Activated CD8-positive, alpha-beta memory T cell treated with anti-CD3 and anti-CD28 coated beads, Interleukin-2, amount 50 U/mL, for 24 hours (primary cell): ENCODE data around the gene KRTAP10-7.
"Not testable (repeated sequence)": the region's sequence is repeated elsewhere in the genome, so short reads cannot be mapped to it uniquely, and the experiment has no call there.

Experiments
- DNase-seq: peaks from one replicate; pipeline ENCODE4 v3.0.0-alpha.2; 2020; ENCODE audit errors: extremely low read depth

Gene KRTAP10-7

DNA sequence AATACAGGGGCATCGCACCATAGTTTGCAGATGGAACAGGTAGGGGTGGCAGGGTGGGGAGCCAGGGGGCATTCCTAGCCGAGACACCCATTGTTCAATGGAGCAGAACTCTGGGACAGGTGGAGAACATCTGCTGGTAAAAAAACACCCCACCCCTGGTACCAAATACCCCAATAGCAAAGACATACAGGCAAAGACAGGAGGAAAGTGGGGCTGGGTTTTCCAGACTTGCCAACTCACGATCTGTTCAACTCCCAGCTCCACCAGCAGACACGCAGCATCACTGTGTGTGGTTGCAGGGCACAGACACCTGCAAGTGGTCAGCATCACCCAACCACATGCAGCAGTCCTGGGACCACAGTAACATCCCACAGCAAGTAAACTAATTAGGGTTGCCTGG is 11.2 kb downstream of the KRTAP10-7 start:
- no peak for DNase-seq

DNA sequence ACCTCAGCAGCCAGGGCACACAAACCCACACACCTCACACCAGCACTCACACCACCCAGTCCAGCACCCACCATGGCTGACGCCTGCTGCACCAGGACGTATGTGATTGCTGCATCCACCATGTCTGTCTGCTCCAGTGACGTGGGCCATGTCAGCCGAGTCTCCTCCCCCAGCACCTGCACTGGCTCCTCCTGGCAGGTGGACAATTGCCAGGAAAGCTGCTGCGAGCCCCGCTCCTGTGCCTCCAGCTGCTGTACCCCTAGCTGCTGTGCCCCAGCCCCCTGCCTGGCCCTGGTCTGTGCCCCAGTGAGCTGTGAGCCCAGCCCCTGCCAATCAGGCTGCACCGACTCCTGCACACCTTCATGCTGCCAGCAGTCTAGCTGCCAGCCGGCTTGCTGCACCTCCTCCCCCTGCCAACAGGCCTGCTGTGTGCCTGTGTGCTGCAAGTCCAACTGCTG is 11.7 kb downstream of the KRTAP10-7 start, which contains the start of gene KRTAP10-8:
TSS of gene KRTAP10-8 (plus strand) at position 51 of the 458 bp plus-strand sequence. CDS start at position 73, 22 bp downstream.
- DNase-seq: no peak

DNA sequence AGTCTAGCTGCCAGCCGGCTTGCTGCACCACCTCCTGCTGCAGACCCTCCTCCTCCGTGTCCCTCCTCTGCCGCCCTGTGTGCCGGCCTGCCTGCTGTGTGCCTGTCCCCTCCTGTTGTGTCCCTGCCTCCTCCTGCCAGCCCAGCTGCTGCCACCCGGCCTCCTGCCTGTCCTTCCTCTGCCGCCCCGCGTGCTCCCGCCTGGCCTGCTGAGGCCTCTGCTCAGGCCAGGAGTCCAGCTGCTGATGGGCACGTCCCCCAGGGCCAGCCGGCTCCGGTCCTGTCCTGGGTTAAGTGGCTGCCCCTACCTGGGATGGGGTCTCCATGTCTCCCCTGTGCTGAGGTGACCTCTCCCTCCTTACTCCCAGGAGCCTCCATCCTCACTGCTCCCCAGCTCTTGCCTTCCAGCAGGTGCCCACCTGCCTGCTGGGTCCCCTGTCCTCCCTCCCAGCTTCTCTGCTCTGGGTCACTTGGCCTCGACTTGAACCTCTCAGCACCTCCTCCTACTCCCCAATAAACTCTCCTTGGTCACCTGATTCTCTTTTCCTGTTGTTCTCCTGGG is 12.4 kb downstream of the KRTAP10-7 start:
- no peak for DNase-seq

DNA sequence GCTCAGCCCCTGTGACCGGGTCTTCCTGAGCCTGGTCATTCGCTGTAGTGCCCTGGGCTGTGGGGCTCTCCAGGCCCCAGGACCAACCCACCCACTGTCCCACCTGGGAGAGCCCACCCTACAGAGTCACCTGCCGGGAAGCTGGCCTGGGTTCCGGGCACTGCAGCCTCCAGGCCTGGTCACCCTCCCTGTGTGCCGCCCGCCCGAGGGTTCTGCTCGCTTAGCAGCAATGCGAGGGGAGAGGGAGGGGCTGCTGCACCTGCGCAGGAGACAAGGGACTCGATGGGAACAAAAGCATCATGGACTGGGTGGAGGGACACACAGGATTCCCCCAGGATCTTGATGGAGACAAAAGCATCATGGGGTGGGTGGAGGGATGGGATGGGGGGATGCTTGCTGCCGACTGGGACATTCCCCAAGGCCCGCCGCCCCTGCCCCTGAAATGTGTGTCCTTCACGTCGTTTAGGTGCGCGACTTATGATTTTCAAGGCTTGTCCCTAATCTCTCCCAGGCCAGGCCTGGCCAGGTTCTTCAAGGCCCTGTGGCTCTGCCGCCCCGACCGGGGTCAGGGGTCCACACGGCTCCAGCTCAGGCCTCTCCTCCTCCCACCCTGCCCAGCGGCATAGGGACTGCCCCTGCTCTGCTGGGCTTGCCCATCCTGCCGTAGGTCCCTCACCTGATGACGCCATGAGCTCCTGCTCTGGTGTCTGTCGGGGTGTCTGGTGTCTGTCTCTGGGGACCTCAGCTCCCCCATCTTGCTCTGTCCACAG is 13.2 kb downstream of the KRTAP10-7 start:
- no peak for DNase-seq

DNA sequence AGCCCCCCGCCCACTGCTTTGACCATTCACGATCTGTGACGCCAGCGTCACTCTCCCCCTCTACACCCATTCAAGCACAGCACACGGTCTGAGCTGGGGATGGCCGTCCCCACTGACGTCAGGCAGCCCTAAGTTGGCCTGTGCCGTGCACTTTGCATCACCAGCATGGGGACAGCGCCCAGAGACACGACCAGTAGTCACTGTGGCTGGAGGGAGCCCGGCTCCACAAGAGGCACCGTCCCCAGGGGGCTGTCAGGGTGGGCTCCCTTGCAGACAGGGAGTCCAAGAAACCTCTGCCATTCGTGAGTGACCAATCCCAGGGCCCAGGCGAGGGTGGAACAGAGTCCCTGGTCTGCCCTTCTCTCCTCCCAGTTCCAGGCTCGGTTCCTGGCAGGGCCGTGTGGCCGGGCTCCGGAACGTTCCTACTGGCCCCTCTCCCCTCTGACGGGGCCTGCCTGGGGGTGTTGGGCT is 13.8 kb downstream of the KRTAP10-7 start:
- DNase-seq: no peak

DNA sequence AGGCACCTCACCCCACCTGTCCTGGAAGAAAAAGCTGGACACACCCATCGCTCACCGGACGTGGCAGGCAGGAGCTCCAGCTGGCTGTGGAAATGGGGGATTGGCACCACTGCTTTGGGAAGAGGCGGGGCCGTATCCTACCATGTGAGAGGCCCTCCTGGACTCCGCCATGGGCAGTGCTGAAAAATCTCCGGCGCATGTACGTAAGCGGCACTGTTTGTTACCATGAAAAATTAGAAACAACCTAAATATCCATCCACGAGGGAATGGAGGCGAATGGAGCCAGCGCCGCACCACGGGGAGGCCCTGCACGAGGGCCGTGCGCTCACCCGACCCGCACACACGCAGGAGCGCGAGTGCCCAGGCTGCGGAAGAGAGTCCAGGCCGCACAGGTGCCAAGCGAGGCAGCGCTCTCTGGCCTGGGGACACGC is 14.6 kb downstream of the KRTAP10-7 start:
- DNase-seq: no peak

DNA sequence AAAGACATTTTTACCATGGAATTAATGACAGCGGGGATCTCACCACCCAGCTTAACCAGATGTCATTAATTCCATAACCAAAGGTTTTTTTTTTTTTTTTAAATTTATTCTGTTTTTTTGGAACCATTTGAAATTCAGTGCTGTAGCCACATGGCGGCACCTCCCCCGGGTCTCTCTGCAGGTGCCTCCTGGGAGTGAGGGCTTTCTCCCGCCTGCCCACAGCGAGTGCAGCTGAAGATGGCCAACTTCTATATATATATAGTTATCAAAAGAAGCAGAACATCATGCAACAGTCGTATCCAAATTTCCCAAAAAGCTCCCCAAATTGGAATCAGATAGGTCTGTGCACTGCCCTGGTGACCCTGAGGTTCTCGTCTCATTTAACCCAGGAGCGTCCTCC is 15.1 kb downstream of the KRTAP10-7 start:
- no peak for DNase-seq

DNA sequence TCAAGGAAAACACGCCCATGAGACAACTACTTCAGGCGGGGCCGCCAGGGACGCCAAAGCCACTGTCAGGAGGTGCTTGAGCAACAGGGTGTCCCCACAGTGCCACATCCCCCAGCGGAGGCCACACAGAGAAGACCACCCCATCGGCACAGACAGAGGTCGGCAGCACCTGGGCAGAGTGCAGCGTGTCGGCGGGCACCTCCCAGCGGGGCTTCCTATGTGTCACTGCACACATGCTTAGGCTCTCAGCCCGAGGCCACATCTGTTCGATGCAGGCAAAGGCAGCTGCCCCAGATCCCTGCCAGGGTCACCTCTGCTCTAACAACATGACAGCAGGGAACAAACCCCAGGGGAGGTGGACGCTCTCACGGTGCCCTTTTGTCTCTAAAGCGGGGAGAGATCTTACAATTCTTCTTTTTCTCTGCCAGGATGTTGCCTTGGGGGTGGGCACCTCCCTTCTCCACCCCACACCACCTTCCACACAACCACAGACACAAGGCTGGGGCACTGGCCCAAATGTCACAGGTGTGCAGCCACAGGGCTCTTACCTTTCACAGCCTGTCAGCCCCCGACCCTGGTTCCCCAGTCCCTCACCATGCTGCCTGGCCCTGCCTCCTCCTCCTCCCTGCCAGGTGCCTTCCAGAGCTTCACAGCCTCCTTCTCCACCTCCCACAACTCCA is 15.7 kb downstream of the KRTAP10-7 start:
- DNase-seq: no peak

DNA sequence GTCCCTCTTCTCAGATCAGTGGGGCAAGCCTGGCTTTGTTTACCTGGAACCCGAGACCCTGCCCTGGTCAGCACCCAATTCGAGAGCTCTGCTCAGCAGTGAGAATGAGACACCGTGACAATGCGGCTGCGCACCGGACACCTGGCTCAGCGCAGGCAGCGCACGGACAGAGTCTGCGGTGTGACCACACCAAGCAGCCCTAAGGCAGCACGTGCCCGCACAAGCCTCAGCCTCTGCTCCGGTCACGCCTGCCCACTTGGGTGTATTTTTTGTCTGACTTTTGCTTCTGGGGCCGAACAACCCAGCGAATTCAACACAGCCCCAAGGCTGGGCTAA is 16.2 kb downstream of the KRTAP10-7 start:
- DNase-seq: no peak

DNA sequence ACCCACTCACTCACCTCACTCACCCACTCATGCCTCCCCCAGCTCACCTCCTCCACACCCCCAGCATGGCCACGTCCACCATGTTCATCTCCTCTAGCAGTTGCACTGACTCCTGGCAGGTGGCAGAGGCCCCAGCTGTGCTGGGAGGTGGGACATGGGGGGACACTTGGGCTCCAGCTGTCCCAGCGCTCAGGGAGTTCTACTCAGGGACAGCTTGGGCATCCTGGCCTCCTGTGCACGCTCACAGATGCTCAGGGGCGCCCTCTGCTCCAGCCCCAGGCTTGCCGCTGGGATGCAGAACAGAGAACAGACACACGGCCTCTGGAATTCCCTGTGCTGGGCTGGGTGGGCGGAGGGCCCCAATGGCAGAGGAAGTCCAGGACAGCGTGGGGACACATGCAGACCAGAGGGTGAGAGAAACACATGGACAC is 16.7 kb downstream of the KRTAP10-7 start:
- DNase-seq: no peak

DNA sequence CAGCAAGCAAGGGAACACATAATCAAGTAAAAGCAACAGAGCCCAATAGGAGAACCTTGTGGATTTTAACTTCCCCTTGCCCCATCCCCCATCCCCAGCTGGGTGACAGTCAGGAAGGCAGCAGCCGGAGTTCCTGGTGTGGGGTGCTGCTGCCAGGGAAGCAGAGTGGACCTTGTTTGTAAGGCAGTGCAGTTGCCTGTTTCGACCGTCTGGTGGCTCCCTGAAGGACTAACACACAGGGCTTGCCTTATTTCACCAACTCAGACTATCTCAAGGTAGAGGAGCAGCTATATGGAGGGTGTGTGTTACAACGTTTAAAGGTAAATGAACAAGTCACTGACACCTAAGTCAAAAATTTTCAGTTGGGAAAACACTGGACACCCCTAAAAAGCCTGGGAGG is 18.1 kb downstream of the KRTAP10-7 start:
- DNase-seq: no peak

DNA sequence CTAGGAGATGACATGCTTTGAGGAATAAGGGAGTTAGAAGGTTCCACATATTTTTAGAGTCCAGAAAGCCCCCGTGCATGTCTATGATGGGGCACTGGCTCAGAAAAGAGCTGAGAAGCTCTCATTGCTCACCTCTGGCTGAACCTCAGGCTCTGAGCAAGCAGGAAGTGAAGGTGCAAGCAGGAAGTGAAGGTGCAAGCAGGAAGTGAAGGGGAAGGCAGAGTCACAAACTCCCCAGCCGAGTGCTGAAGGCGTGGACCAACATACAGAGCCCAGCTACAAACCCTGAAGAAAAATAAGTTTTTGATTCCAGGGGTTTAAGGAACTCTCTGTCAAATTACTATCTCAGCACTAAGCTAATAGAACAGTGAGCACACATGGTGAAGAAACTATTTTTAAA is 18.5 kb downstream of the KRTAP10-7 start:
- peak; percentile 30 for DNase-seq

DNA sequence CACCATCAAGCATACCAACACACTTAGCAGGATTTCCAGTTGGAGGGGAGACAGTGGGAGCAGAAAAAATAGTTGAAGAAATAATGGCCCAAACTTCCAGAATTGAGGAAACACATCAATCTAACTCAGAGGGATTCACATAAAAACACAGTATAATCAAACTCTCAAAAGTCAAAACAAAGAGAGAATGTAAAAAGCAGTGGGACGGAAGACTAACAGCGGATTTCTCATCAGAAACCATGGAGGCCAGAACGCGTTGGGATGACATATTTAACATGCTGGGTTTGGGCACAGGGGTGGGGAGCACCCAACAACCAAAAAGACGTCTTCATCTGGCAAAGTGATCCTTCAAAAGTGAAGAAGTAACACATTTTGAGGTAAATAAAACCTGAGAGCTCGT is 19.5 kb downstream of the KRTAP10-7 start:
- no peak for DNase-seq

DNA sequence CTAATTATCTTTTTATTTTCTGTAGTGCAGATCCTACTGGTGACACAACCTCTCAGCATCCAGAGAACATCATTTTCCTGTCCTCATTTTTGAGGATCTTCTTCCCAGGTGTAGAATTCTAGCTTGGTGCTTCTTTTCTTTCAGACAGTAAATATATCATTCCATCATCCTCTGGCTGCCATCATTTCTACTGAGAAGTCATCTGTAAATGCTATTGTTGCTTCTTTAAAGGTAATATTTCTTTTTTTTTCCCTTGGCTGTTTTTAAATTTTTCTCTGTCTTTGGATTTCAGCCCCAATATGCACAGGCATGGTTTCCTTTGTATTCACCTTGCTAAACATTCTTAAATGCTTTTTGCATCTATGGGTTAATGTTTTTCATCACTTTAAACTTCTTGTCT is 23.2 kb downstream of the KRTAP10-7 start:
- DNase-seq: no peak

DNA sequence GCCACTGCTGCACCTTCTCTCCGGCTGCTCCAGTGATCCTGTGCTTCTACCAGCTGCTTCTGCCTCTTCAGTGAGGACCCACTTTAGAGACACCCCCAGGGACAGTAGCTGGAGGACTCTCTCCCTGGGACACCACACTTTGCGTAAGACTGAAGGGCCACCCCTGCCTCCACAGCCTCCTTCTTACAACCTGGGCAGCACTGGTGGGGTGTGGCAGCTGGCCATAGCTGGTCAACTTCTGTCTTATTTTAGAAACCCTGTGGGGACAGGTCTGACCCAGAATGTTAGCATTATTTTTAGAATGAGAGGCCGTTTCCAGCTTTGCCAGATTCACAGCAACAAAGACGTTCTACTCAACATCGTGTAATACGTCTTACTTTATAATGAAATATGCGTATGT is 25.4 kb downstream of the KRTAP10-7 start:
- no peak for DNase-seq

DNA sequence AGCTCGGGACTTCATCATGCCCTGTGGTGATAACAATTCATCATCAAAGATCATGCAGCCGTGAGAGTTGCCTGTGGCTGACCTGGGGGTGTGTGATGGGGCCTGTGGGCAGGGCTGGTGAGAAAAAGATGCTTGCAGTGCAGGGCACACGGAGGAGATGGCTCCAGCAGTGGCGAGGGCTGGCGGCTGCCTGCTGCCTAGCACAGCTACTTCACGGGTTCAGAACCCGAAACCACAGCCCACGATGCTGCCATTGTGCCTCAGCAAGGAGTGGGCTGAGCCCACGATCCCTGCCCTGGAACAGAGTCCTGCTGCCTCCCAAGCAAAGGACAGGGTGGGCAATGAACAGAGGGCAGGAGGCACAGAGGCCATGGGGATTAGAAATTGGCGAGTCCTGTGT is 25.9 kb downstream of the KRTAP10-7 start:
- DNase-seq: no peak

DNA sequence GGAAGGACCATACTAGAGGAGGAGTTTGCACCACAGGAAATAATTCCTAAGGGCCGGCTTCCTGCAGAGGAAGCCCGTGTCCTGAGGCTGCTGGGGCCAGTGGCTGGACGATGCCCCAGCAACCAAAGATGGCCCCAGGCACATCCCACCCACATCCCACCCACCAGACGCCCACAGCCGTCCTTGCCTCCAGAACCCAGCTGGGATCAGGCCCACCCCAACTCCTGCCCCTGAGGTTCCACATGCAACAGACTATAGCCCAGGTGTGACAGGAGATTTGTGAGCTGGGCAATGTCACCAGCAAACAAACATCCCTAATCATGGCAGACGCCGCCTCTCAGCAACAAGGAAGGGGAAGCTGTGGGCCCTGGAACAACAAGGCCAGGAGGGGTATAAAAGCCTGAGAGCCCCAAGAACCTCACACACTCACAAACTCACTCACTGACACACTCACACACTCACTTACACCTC is 26.3 kb downstream of the KRTAP10-7 start, which contains the start of gene KRTAP10-9:
TSS of gene KRTAP10-9 (plus strand) at position 421 of the 471 bp plus-strand sequence. CDS start 79 bp downstream, outside the sequence.
- no peak for DNase-seq

DNA sequence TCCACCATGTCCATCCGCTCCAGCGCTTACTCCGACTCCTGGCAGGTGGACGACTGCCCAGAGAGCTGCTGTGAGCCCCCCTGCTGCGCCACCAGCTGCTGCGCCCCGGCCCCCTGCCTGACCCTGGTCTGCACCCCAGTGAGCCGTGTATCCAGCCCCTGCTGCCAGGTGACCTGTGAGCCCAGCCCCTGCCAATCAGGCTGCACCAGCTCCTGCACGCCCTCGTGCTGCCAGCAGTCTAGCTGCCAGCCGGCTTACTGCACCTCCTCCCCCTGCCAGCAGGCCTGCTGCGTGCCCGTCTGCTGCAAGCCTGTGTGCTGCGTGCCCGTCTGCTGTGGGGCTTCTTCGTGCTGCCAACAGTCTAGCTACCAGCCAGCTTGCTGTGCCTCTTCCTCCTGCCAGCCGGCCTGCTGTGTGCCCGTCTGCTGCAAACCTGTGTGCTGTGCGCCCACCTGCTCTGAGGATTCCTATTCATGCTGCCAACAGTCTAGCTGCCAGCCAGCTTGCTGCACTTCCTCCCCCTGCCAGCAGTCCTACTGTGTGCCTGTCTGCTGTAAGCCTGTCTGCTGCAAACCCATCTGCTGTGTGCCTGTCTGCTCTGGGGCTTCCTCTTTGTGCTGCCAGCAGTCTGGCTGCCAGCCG is 26.9 kb downstream of the KRTAP10-7 start:
- DNase-seq: not testable (repeated sequence)

DNA sequence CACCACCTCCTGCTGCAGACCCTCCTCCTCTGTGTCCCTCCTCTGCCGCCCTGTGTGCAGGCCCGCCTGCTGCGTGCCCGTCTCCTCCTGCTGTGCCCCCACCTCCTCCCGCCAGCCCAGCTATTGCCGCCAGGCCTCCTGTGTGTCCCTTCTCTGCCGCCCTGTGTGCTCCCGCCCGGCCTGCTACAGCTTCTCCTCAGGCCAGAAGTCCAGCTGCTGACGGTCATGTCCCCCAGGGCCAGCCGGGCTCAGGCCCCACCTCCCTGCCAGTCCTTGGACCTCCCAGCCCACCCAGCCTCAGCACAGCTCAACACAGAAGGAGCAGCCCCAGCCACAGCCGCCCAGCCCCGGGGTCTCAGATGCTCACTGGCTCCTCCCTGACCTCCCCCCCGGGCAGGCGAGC is 27.4 kb downstream of the KRTAP10-7 start:
- not testable (repeated sequence) for DNase-seq

DNA sequence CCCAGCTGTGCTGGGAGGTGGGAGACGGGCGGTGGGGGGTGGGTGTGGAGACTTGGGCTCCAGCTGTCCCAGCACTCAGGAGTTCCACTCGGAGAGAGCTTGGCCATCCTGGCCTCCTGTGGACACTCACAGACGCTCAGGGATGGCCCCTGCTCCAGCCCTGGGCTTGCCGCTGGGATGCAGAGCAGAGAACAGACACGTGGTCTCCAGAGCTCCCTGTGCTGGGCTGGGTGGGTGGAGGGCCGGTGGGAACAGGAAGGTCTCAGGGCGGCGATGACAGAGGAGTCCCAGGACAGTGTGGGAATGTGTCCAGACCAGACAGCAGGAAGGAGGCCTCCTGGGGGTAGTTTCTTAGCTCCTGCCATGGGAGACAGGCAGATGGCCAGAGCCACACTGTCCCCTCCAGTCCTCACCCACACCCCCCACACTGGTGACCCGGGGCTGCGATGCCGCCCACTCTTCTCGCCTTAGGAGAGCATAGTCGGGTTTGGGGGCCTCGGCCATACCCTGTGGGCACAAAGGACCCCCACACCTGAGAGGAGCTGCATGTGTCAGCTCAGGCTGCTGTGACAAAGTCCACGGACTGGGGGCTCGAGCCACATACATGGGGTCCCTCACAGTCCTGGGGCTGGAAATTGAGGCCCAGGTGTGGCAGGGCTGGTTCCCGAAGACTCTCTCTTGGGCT is 28.5 kb downstream of the KRTAP10-7 start:
- DNase-seq: no peak

DNA sequence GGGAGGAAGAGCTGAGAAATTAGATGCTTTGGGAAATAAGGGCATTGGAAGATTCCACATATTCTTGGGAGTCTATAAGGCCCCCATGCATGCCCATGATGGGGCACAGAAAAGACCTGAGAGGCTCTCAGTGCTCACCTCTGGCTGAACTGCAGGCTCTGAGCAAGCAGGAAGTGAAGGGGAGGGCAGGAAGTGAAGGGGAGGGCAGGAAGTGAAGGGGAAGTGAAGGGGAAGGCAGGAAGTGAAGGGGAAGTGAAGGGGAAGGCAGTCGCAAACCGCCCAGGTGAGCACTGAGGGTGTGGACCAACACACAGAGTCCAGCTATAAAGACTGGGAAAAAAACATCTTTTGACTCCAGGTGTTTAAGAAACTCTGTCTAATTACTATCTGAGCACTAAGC is 30.0 kb downstream of the KRTAP10-7 start:
- no peak for DNase-seq
